ENCODE measurements around the gene PHLDB1. TPM values are rescaled to one million over a fixed set of nuclear protein-coding genes. Genes with fewer than 3 reads are reported as not detected.

PHLDB1 gene
- total RNA-seq, 4 donors from 2014 or later: 92.6 to 276 (median 161) TPM

DNA sequence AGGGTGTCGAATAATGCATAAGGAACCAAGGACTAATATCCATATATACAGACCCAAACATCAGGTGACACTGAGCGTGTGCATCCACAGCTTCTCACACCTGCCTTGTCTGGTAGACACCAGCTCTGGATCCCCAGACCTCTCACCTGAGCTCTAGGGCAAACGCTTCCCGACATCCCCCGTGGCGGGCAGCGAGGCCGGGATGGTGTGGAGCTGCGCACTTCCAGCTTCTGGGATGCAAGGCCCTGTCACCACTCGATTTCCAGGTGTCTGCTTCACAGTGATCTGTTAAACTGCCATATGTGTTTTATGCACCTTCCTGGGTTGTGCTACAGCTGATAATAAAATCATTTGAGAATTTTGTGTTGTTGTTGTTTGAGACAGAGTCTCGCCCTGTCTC lies 87.4 kb downstream of the PHLDB1 start:
- Histone ChIP-seq H3K27ac (no peak overlapping the region), H3K4me1 (peaks cover 0 to 15% (median 6%) of the 10 kb centered on the region in 4 donors), H3K36me3 (no peaks in the 10 kb centered on the region), H3K4me3 (no peak overlapping the region), H3K9me3 (no peaks in the 10 kb centered on the region), H3K27me3 (no peaks in the 10 kb centered on the region)
- no peak for DNase-seq
- in situ Hi-C loops (cut with MboI; ENCODE audit: low pct_ligation_motif_present in 1 of 4, low pct_unique_long_range_greater_than_20kb in 1 of 4, low sequenced_read_pairs in 3 of 4) (loop anchor here in 3 of 4 donors (5.0 to 25.0 kb wide), 4 partner anchors 90 to 268 kb away; partner anchors contain the start of genes UPK2 (in 2 of the 3), DDX6 (in 1 of the 3) and FOXR1 (in 1 of the 3)), intact Hi-C loops (cut with DNase I; ENCODE audit: low total_unique reads) (loop anchor here (5.0 kb wide), 1 partner anchor 198 kb away; no protein-coding TSS in a partner anchor)
- WGBS, 2 donors (ENCODE audit: low coverage in 1 of 2): 92% methylated on average over 11 of the region's 11 CpGs; no CpG with 5 or more reads in 1 of the 2 donors
- TF ChIP-seq POLR2A (IDR thresholded peaks at IDR 0.05) (no peak), POLR2AphosphoS5 (IDR thresholded peaks at IDR 0.05) (no peak), EP300 (IDR thresholded peaks at IDR 0.05; ENCODE audit: low read depth) (no peak)
- TF ChIP-seq, protein P1, sequence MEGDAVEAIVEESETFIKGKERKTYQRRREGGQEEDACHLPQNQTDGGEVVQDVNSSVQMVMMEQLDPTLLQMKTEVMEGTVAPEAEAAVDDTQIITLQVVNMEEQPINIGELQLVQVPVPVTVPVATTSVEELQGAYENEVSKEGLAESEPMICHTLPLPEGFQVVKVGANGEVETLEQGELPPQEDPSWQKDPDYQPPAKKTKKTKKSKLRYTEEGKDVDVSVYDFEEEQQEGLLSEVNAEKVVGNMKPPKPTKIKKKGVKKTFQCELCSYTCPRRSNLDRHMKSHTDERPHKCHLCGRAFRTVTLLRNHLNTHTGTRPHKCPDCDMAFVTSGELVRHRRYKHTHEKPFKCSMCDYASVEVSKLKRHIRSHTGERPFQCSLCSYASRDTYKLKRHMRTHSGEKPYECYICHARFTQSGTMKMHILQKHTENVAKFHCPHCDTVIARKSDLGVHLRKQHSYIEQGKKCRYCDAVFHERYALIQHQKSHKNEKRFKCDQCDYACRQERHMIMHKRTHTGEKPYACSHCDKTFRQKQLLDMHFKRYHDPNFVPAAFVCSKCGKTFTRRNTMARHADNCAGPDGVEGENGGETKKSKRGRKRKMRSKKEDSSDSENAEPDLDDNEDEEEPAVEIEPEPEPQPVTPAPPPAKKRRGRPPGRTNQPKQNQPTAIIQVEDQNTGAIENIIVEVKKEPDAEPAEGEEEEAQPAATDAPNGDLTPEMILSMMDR (IDR thresholded peaks at IDR 0.05): no peak

DNA sequence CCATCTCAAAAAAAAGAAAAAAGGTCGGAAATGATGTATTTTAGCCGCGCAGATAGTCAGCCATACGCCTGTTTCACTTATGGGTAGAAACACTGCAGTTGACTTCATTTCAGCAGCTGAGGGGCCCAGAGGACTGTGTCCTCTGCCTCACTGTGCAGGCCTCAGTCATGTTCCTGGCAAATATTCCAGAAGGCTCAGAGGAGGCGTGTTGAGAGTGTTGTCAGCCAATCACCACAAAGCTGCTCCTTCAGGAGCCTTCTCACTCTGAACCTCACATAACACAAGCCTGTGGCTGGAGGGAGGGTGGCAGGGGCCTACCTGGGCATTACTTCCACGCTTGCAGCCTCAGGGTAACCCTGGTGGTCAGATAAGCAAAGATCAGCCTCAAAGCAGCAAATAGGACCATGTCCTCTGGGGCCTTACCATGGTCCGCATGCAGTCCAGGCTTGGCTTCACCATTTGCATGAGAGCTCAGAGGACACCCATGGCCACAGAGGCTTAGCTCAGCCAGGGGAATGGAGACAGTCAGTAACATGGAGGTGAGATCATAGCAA lies 89.3 kb downstream of the PHLDB1 start:
- intact Hi-C loops (cut with DNase I; ENCODE audit: low total_unique reads): no loop called here
- in situ Hi-C loops (cut with MboI; ENCODE audit: low pct_ligation_motif_present in 1 of 4, low pct_unique_long_range_greater_than_20kb in 1 of 4, low sequenced_read_pairs in 3 of 4): loop anchor here in 3 of 4 donors (10.0 to 25.0 kb wide), 3 partner anchors 88 to 266 kb away; partner anchors contain the start of genes DDX6 (in 1 of the 3), FOXR1 (in 1 of the 3) and UPK2 (in 1 of the 3)
- WGBS, 2 donors (ENCODE audit: low coverage in 1 of 2): 93 to 95% methylated on average over 3 to 7 of the region's 7 CpGs
- TF ChIP-seq POLR2A (IDR thresholded peaks at IDR 0.05) (no peak), EP300 (IDR thresholded peaks at IDR 0.05; ENCODE audit: low read depth) (no peak), POLR2AphosphoS5 (IDR thresholded peaks at IDR 0.05) (no peak)
- TF ChIP-seq, protein P1 (IDR thresholded peaks at IDR 0.05): no peak
- Histone ChIP-seq H3K36me3 (no peaks in the 10 kb centered on the region), H3K9me3 (no peaks in the 10 kb centered on the region), H3K27me3 (no peaks in the 10 kb centered on the region), H3K27ac (no peak overlapping the region), H3K4me3 (no peak overlapping the region), H3K4me1 (peaks cover 0 to 7% (median 2%) of the 10 kb centered on the region in 4 donors)
- no peak for DNase-seq

DNA sequence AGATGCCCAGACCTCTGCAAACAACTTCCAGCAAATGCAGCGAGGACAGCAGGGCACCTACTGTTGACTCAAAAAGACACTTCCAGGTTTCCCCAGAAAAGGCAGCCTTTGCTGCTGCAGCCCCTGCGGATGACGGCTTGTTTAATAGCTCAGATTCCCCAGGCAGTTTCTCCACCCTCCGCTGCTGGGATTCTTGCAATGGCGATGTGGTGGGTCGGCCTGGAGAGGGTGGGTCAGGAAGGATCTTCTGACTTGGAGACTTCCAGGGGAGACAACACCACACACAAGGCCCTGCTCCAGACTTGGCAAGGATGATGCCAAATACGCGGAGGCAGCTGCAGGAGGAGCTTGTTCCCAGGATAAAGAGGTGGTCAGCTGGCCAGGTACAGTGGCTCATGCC lies 89.9 kb downstream of the PHLDB1 start:
- Histone ChIP-seq H3K27ac (no peak overlapping the region), H3K4me3 (no peak overlapping the region), H3K36me3 (no peaks in the 10 kb centered on the region), H3K4me1 (peaks cover 0 to 5% (median 1%) of the 10 kb centered on the region in 4 donors), H3K27me3 (no peaks in the 10 kb centered on the region), H3K9me3 (no peaks in the 10 kb centered on the region)
- TF ChIP-seq, protein P1 (IDR thresholded peaks at IDR 0.05): no peak
- TF ChIP-seq POLR2A (IDR thresholded peaks at IDR 0.05) (no peak), EP300 (IDR thresholded peaks at IDR 0.05; ENCODE audit: low read depth) (no peak), POLR2AphosphoS5 (IDR thresholded peaks at IDR 0.05) (no peak)
- intact Hi-C loops (cut with DNase I; ENCODE audit: low total_unique reads) (no loop called here), in situ Hi-C loops (cut with MboI; ENCODE audit: low pct_ligation_motif_present in 1 of 4, low pct_unique_long_range_greater_than_20kb in 1 of 4, low sequenced_read_pairs in 3 of 4) (loop anchor here in 3 of 4 donors (10.0 to 25.0 kb wide), 3 partner anchors 87 to 265 kb away; partner anchors contain the start of genes DDX6 (in 1 of the 3), FOXR1 (in 1 of the 3) and UPK2 (in 1 of the 3))
- no peak for DNase-seq
- WGBS, 2 donors (ENCODE audit: low coverage in 1 of 2): 80% methylated on average over 8 of the region's 8 CpGs; no CpG with 5 or more reads in 1 of the 2 donors

DNA sequence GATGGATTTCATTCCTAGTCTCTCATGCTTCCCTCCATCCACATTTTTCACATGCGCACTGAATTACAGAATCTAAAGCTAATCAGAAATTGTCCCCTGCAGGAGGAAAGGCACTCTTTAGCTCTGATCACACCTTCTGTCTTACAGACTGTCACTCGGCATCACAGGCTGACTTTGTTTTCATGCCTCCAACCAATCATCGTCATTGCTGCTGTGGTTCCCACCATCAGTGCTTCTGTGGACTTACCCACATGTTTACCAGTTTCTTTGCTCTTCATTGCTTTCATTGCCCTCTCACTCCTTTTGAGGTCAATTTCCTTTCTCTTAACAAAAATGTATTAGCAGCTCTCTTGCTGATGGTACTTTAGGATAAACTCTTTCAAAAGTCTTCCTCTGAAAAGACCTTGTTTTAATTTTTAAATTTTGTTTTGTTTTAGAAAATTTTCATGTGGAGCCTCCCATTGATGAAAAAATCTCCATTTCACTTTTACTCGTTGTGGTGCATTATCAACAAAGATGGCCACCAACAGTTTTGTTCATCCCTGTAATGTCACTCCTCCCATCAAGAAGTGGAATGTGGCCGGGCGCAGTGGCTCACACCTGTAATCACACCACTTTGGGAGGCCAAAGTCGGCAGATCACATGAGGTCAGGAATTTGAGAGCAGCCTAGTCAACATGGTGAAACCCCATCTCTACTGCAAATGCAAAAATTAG lies 92.2 kb downstream of the PHLDB1 start:
- Histone ChIP-seq H3K4me3 (no peak overlapping the region), H3K36me3 (no peaks in the 10 kb centered on the region), H3K9me3 (no peaks in the 10 kb centered on the region), H3K27me3 (no peaks in the 10 kb centered on the region), H3K4me1 (peaks cover 0 to 3% (median 0%) of the 10 kb centered on the region in 4 donors), H3K27ac (no peak overlapping the region)
- no peak for DNase-seq
- TF ChIP-seq EP300 (IDR thresholded peaks at IDR 0.05; ENCODE audit: low read depth) (no peak), POLR2AphosphoS5 (IDR thresholded peaks at IDR 0.05) (peak in 1 of 3 donors; percentile 6), POLR2A (IDR thresholded peaks at IDR 0.05) (no peak)
- TF ChIP-seq, protein P1 (IDR thresholded peaks at IDR 0.05): no peak
- in situ Hi-C loops (cut with MboI; ENCODE audit: low pct_ligation_motif_present in 1 of 4, low pct_unique_long_range_greater_than_20kb in 1 of 4, low sequenced_read_pairs in 3 of 4) (loop anchor here in 3 of 4 donors (10.0 to 25.0 kb wide), 3 partner anchors 85 to 263 kb away; partner anchors contain the start of genes DDX6 (in 1 of the 3), FOXR1 (in 1 of the 3) and UPK2 (in 1 of the 3)), intact Hi-C loops (cut with DNase I; ENCODE audit: low total_unique reads) (no loop called here)
- 87 to 90% methylated on average over 5 to 7 of the region's 7 CpGs for whole genome bisulfite sequencing, 2 donors (ENCODE audit: low coverage in 1 of 2)

Data from transverse colon (tissue), 4 donors.